ENCODE results near the gene CMTM2. TPM values are rescaled to one million over a fixed set of nuclear protein-coding genes. Genes with fewer than 3 reads are reported as not detected.
"Not testable (repeated sequence)": the region's sequence is repeated elsewhere in the genome, so short reads cannot be mapped to it uniquely, and the experiment has no call there.

CMTM2 gene
- total RNA-seq, 1 donor from 2014 or later: not detected

- TF ChIP-seq, protein P1, sequence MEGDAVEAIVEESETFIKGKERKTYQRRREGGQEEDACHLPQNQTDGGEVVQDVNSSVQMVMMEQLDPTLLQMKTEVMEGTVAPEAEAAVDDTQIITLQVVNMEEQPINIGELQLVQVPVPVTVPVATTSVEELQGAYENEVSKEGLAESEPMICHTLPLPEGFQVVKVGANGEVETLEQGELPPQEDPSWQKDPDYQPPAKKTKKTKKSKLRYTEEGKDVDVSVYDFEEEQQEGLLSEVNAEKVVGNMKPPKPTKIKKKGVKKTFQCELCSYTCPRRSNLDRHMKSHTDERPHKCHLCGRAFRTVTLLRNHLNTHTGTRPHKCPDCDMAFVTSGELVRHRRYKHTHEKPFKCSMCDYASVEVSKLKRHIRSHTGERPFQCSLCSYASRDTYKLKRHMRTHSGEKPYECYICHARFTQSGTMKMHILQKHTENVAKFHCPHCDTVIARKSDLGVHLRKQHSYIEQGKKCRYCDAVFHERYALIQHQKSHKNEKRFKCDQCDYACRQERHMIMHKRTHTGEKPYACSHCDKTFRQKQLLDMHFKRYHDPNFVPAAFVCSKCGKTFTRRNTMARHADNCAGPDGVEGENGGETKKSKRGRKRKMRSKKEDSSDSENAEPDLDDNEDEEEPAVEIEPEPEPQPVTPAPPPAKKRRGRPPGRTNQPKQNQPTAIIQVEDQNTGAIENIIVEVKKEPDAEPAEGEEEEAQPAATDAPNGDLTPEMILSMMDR (IDR thresholded peaks at IDR 0.05; ENCODE audit: insufficient read depth, low read depth, low read length): no peak
- no peak for TF ChIP-seq EZH2 (IDR thresholded peaks at IDR 0.05; ENCODE audit: insufficient read depth, low read length)
- Histone ChIP-seq H3K9me3 (ENCODE audit: insufficient read depth, low read depth, low read length) (no peaks in the 10 kb centered on the region), H3K9ac (ENCODE audit: low read length) (no peak overlapping the region), H3K36me3 (ENCODE audit: insufficient read depth, low read length) (no peaks in the 10 kb centered on the region), H3K79me2 (ENCODE audit: insufficient read depth, low read length) (no peaks in the 10 kb centered on the region), H3K4me1 (ENCODE audit: insufficient read depth, low read length) (peaks cover 2% of the 10 kb centered on the region), H3K4me3 (ENCODE audit: insufficient read depth, low read depth, low read length) (no peak overlapping the region), H3K27ac (ENCODE audit: low read depth, low read length) (no peak overlapping the region), H4K20me1 (ENCODE audit: insufficient read depth, low read length) (no peaks in the 10 kb centered on the region), H3K27me3 (ENCODE audit: insufficient read depth, low read length) (no peaks in the 10 kb centered on the region), H2AFZ (ENCODE audit: low read depth, low read length) (no peak overlapping the region), H3K4me2 (ENCODE audit: low read length) (no peak overlapping the region)
- no peaks in the 10 kb centered on the region for H3K9me3 Mint-ChIP-seq (ENCODE audit: unreplicated experiment)
- FAIRE-seq (no peak), DNase-seq (ENCODE audit: low read depth) (no peak)
- H3K4me1 Mint-ChIP-seq (ENCODE audit: low read depth, unreplicated experiment): no peaks in the 10 kb centered on the region
- H3K4me3 Mint-ChIP-seq (ENCODE audit: unreplicated experiment): no peak overlapping the region
- H3K27ac Mint-ChIP-seq (ENCODE audit: unreplicated experiment): no peak overlapping the region
- peaks cover 2% of the 10 kb centered on the region for H3K36me3 Mint-ChIP-seq (ENCODE audit: low read depth, unreplicated experiment)
- peaks cover 25% of the 10 kb centered on the region for H3K27me3 Mint-ChIP-seq (ENCODE audit: low read depth, unreplicated experiment)
Observed at GRCh38 chr16:66592241-66592640, 13.0 kb downstream of the CMTM2 start.

DNA sequence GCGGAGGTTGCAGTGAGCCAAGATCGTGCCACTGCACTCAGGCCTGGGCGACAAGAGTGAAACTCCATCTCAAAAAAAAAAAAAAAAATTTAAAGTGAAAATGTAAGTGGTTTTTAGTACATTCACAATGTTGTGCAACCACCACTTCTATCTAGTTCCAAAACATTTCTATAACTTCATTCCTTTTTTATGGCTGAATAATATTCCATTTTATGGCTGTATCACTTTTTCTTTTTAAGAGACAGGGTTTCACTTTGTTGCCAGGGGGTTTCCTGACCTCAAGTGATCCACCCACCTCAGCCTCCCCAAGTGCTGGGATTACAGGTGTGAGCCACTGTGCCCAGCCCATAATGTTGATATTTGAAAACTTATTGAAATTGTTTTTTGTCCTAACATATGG lies 13.6 kb downstream of the CMTM2 start:
- Histone ChIP-seq H3K27ac (ENCODE audit: low read depth, low read length) (no peak overlapping the region), H4K20me1 (ENCODE audit: insufficient read depth, low read length) (no peaks in the 10 kb centered on the region), H3K79me2 (ENCODE audit: insufficient read depth, low read length) (no peaks in the 10 kb centered on the region), H3K4me3 (ENCODE audit: insufficient read depth, low read depth, low read length) (no peak overlapping the region), H3K9me3 (ENCODE audit: insufficient read depth, low read depth, low read length) (no peaks in the 10 kb centered on the region), H3K4me1 (ENCODE audit: insufficient read depth, low read length) (peaks cover 2% of the 10 kb centered on the region), H3K27me3 (ENCODE audit: insufficient read depth, low read length) (no peaks in the 10 kb centered on the region), H3K9ac (ENCODE audit: low read length) (no peak overlapping the region), H3K36me3 (ENCODE audit: insufficient read depth, low read length) (no peaks in the 10 kb centered on the region), H3K4me2 (ENCODE audit: low read length) (no peak overlapping the region), H2AFZ (ENCODE audit: low read depth, low read length) (no peak overlapping the region)
- no peak overlapping the region for H3K27ac Mint-ChIP-seq (ENCODE audit: unreplicated experiment)
- no peaks in the 10 kb centered on the region for H3K9me3 Mint-ChIP-seq (ENCODE audit: unreplicated experiment)
- no peaks in the 10 kb centered on the region for H3K4me1 Mint-ChIP-seq (ENCODE audit: low read depth, unreplicated experiment)
- peaks cover 21% of the 10 kb centered on the region for H3K27me3 Mint-ChIP-seq (ENCODE audit: low read depth, unreplicated experiment)
- no peak for TF ChIP-seq EZH2 (IDR thresholded peaks at IDR 0.05; ENCODE audit: insufficient read depth, low read length)
- TF ChIP-seq, protein P1 (IDR thresholded peaks at IDR 0.05; ENCODE audit: insufficient read depth, low read depth, low read length): no peak
- H3K4me3 Mint-ChIP-seq (ENCODE audit: unreplicated experiment): no peak overlapping the region
- DNase-seq (ENCODE audit: low read depth): no peak
- FAIRE-seq: no peak
- peaks cover 2% of the 10 kb centered on the region for H3K36me3 Mint-ChIP-seq (ENCODE audit: low read depth, unreplicated experiment)

- Histone ChIP-seq H3K4me3 (ENCODE audit: insufficient read depth, low read depth, low read length) (no peak overlapping the region), H2AFZ (ENCODE audit: low read depth, low read length) (no peak overlapping the region), H3K4me2 (ENCODE audit: low read length) (no peak overlapping the region), H3K9me3 (ENCODE audit: insufficient read depth, low read depth, low read length) (no peaks in the 10 kb centered on the region), H3K36me3 (ENCODE audit: insufficient read depth, low read length) (no peaks in the 10 kb centered on the region), H3K4me1 (ENCODE audit: insufficient read depth, low read length) (peaks cover 2% of the 10 kb centered on the region), H3K27ac (ENCODE audit: low read depth, low read length) (no peak overlapping the region), H4K20me1 (ENCODE audit: insufficient read depth, low read length) (no peaks in the 10 kb centered on the region), H3K79me2 (ENCODE audit: insufficient read depth, low read length) (no peaks in the 10 kb centered on the region), H3K27me3 (ENCODE audit: insufficient read depth, low read length) (no peaks in the 10 kb centered on the region), H3K9ac (ENCODE audit: low read length) (no peak overlapping the region)
- no peak overlapping the region for H3K27ac Mint-ChIP-seq (ENCODE audit: unreplicated experiment)
- H3K36me3 Mint-ChIP-seq (ENCODE audit: low read depth, unreplicated experiment): peaks cover 2% of the 10 kb centered on the region
- peaks cover 23% of the 10 kb centered on the region for H3K27me3 Mint-ChIP-seq (ENCODE audit: low read depth, unreplicated experiment)
- H3K4me3 Mint-ChIP-seq (ENCODE audit: unreplicated experiment): no peak overlapping the region
- FAIRE-seq (no peak), DNase-seq (ENCODE audit: low read depth) (no peak)
- no peaks in the 10 kb centered on the region for H3K9me3 Mint-ChIP-seq (ENCODE audit: unreplicated experiment)
- TF ChIP-seq, protein P1 (IDR thresholded peaks at IDR 0.05; ENCODE audit: insufficient read depth, low read depth, low read length): no peak
- no peak for TF ChIP-seq EZH2 (IDR thresholded peaks at IDR 0.05; ENCODE audit: insufficient read depth, low read length)
- H3K4me1 Mint-ChIP-seq (ENCODE audit: low read depth, unreplicated experiment): no peaks in the 10 kb centered on the region
Observed at GRCh38 chr16:66594739-66595138, 15.5 kb downstream of the CMTM2 start.

GRCh38 chr16:66596559-66596958 lies 17.3 kb downstream of the CMTM2 start:
- not testable (repeated sequence) for H3K79me2 ChIP-seq (ENCODE audit: insufficient read depth, low read length); H3K4me3 ChIP-seq (ENCODE audit: insufficient read depth, low read depth, low read length); H3K36me3 ChIP-seq (ENCODE audit: insufficient read depth, low read length); H3K4me3 Mint-ChIP-seq (ENCODE audit: unreplicated experiment); H4K20me1 ChIP-seq (ENCODE audit: insufficient read depth, low read length); H3K4me2 ChIP-seq (ENCODE audit: low read length); H2AFZ ChIP-seq (ENCODE audit: low read depth, low read length); H3K4me1 ChIP-seq (ENCODE audit: insufficient read depth, low read length); H3K36me3 Mint-ChIP-seq (ENCODE audit: low read depth, unreplicated experiment); H3K4me1 Mint-ChIP-seq (ENCODE audit: low read depth, unreplicated experiment); H3K9ac ChIP-seq (ENCODE audit: low read length); H3K27ac Mint-ChIP-seq (ENCODE audit: unreplicated experiment); H3K9me3 Mint-ChIP-seq (ENCODE audit: unreplicated experiment); H3K9me3 ChIP-seq (ENCODE audit: insufficient read depth, low read depth, low read length); H3K27me3 ChIP-seq (ENCODE audit: insufficient read depth, low read length); DNase-seq (ENCODE audit: low read depth); H3K27ac ChIP-seq (ENCODE audit: low read depth, low read length); FAIRE-seq
- H3K27me3 Mint-ChIP-seq (ENCODE audit: low read depth, unreplicated experiment): peaks cover 21% of the 10 kb centered on the region
